SK-N-SH (cell line): Measurements from ENCODE around the gene PDZD8. TPM values are rescaled to one million over a fixed set of nuclear protein-coding genes. Genes with fewer than 3 reads are reported as not detected.

Source experiments
- CTCF ChIA-PET: fragments of 300-600, 350-600 bp; formaldehyde crosslinking; extraction: SDS; loops from one replicate; lab custom pipeline; 2021; lab: Yijun Ruan, JAX
- POLR2A ChIA-PET: fragments of 350-600 bp; sonication (Branson Sonifier 250); formaldehyde crosslinking; extraction: SDS; loops from one replicate; lab custom pipeline; 2020; ENCODE audit warnings: antibody characterized with exemption, inconsistent platforms; lab: Yijun Ruan, JAX
- DNase-seq: peaks from one replicate; pipeline ENCODE4 v3.0.0; 2012
- H2AFZ ChIP-seq: fragments of 200-600 bp; sonication (generic); 2 replicates; pipeline ENCODE4 v1.8.1; 2016; ENCODE audit warnings: antibody characterized with exemption, mild to moderate bottlenecking, low read depth
- H3F3A ChIP-seq: fragments of 200-600 bp; sonication (generic); replicated peaks from 2 replicates; pipeline ENCODE3; 2016; ENCODE audit warnings: antibody characterized with exemption, mild to moderate bottlenecking; ENCODE audit not compliant: insufficient read depth
- H3K27ac ChIP-seq, 2 experiments: fragments of 200-500 bp in 1 of 2; fragments of 200-600 bp in 1 of 2; sonication (Bioruptor generic) in 1 of 2; sonication (generic), shearing (Covaris generic) in 1 of 2; 2 replicates each; pipeline versions ENCODE4 v1.5.1 to v1.6.1; 2014 to 2016; ENCODE audit warnings: low read depth in 2 of 2, inconsistent platforms in 1 of 2, low read length in 1 of 2, mild to moderate bottlenecking in 1 of 2, mixed read lengths in 1 of 2
- H3K27me3 ChIP-seq: fragments of 200-600 bp; sonication (generic), shearing (Covaris generic); 2 replicates; pipeline ENCODE4 v1.6.1; 2016; ENCODE audit warnings: mixed run types; ENCODE audit not compliant: insufficient read depth
- H3K36me3 ChIP-seq, 2 experiments: fragments of 200-500 bp in 1 of 2; fragments of 200-600 bp in 1 of 2; sonication (Bioruptor generic) in 1 of 2; sonication (generic) in 1 of 2; replicated peaks in 1 of 2; 2 replicates each; pipeline versions ENCODE3 to v1.5.1; 2014 to 2016; ENCODE audit warnings: low read length in 1 of 2, mild to moderate bottlenecking in 1 of 2; ENCODE audit not compliant: insufficient read depth in 2 of 2, control insufficient read depth in 1 of 2
- H3K4me1 ChIP-seq, 2 experiments: fragments of 200-500 bp in 1 of 2; fragments of 200-600 bp in 1 of 2; sonication (Bioruptor generic) in 1 of 2; sonication (generic), shearing (Covaris generic) in 1 of 2; 2 replicates each; pipeline versions ENCODE4 v1.5.1 to v1.6.1; 2014 to 2016; ENCODE audit warnings: low read depth in 1 of 2, low read length in 1 of 2, mixed run types in 1 of 2; ENCODE audit not compliant: insufficient read depth in 2 of 2, control insufficient read depth in 1 of 2
- H3K4me2 ChIP-seq: fragments of 200-600 bp; sonication (generic), shearing (Covaris generic); 2 replicates; pipeline ENCODE4 v1.6.1; 2017; ENCODE audit warnings: mixed run types
- H3K4me3 ChIP-seq, 2 experiments: fragments of 200-500 bp in 1 of 2; fragments of 200-600 bp in 1 of 2; sonication (Bioruptor generic) in 1 of 2; sonication (generic), shearing (Covaris generic) in 1 of 2; 2 replicates each; pipeline versions ENCODE4 v1.5.1 to v1.8.1; 2014 to 2016; ENCODE audit warnings: low read depth in 2 of 2, inconsistent platforms in 1 of 2, low read length in 1 of 2, mild to moderate bottlenecking in 1 of 2, mixed read lengths in 1 of 2, moderate library complexity in 1 of 2
- H3K79me2 ChIP-seq: fragments of 200-600 bp; sonication (generic); 2 replicates; pipeline ENCODE4 v1.8.1; 2017; ENCODE audit warnings: mild to moderate bottlenecking; ENCODE audit not compliant: insufficient read depth
- H3K9ac ChIP-seq: fragments of 200-600 bp; sonication (generic); 2 replicates; pipeline ENCODE4 v1.6.1; 2017; ENCODE audit warnings: mixed run types
- H3K9me2 ChIP-seq: fragments of 200-600 bp; sonication (generic); 2 replicates; pipeline ENCODE4 v1.6.1; 2017; ENCODE audit warnings: mixed run types
- H3K9me3 ChIP-seq: fragments of 200-600 bp; sonication (generic); 2 replicates; pipeline ENCODE4 v1.6.1; 2017; ENCODE audit warnings: mixed run types, mild to moderate bottlenecking, moderate library complexity
- H4K20me1 ChIP-seq: fragments of 200-600 bp; sonication (generic); 2 replicates; pipeline ENCODE4 v1.6.1; 2017; ENCODE audit warnings: mild to moderate bottlenecking, mixed run types; ENCODE audit not compliant: insufficient read depth
- ELF1 ChIP-seq: IDR thresholded peaks from 2 replicates; pipeline ENCODE4 v1.4.0; 2012
- FOSL2 ChIP-seq: IDR thresholded peaks from 2 replicates; pipeline ENCODE4 v1.4.0; 2012; ENCODE audit warnings: low read depth, mild to moderate bottlenecking, moderate library complexity, borderline replicate concordance
- GATA2 ChIP-seq: sonication (generic); formaldehyde crosslinking; IDR thresholded peaks from 2 replicates; pipeline ENCODE4 v1.5.0; 2020; ENCODE audit warnings: mild to moderate bottlenecking, missing genetic modification reagents
- IRF3 ChIP-seq: fragments of 150-350 bp; IDR thresholded peaks from 2 replicates; pipeline ENCODE4 v1.6.1; 2016; ENCODE audit warnings: mild to moderate bottlenecking, low read depth, low read length
- JUND ChIP-seq: IDR thresholded peaks from 2 replicates; pipeline ENCODE4 v1.4.0; 2012
- MEF2A ChIP-seq: IDR thresholded peaks from 2 replicates; pipeline ENCODE4 v1.4.0; 2012; ENCODE audit warnings: low read depth, borderline replicate concordance
- POLR2AphosphoS5 ChIP-seq: IDR thresholded peaks from 2 replicates; pipeline ENCODE4 v1.6.1; 2012; ENCODE audit warnings: low read depth, low read length
- RAD21 ChIP-seq: IDR thresholded peaks from 2 replicates; pipeline ENCODE4 v1.6.1; 2012; ENCODE audit warnings: mild to moderate bottlenecking, low read length
- RFX5 ChIP-seq: IDR thresholded peaks from 2 replicates; pipeline ENCODE4 v1.6.1; 2012; ENCODE audit warnings: mild to moderate bottlenecking, improper control_type of control experiment, low read length
- RXRA ChIP-seq: IDR thresholded peaks from 2 replicates; pipeline ENCODE4 v1.4.0; 2012; ENCODE audit warnings: low read depth, mild to moderate bottlenecking, borderline replicate concordance
- SIN3A ChIP-seq: IDR thresholded peaks from 2 replicates; pipeline ENCODE4 v1.6.1; 2012; ENCODE audit warnings: low read depth, mild to moderate bottlenecking, low read length, moderate library complexity, borderline replicate concordance
- TAF1 ChIP-seq: IDR thresholded peaks from 2 replicates; pipeline ENCODE4 v1.6.1; 2012; ENCODE audit warnings: low read depth, mild to moderate bottlenecking, low read length, moderate library complexity, borderline replicate concordance
- TCF12 ChIP-seq: IDR thresholded peaks from 2 replicates; pipeline ENCODE4 v1.4.0; 2012
- TEAD4 ChIP-seq: IDR thresholded peaks from 2 replicates; pipeline ENCODE4 v1.4.0; 2012; ENCODE audit warnings: mild to moderate bottlenecking, borderline replicate concordance; ENCODE audit not compliant: insufficient read depth
- USF1 ChIP-seq: IDR thresholded peaks from 2 replicates; pipeline ENCODE4 v1.4.0; 2012; ENCODE audit warnings: low read depth, borderline replicate concordance
- USF2 ChIP-seq: fragments of 150-350 bp; IDR thresholded peaks from 2 replicates; pipeline ENCODE4 v1.6.1; 2017; ENCODE audit warnings: antibody characterized with exemption, low read length, low read depth, borderline replicate concordance
- YY1 ChIP-seq: IDR thresholded peaks from 2 replicates; pipeline ENCODE4 v1.4.0; 2012; ENCODE audit warnings: low read depth, mild to moderate bottlenecking
- WGBS: methylation state at CpG from one replicate; pipeline ENCODE4 v1.1.6; 2017; ENCODE audit warnings: low lambda C conversion rate; 5-methylcytosine and 5-hydroxymethylcytosine counted together
- polyA plus RNA-seq, 3 experiments: library from polyadenylated mRNA; depleted of rRNA; stranded (reverse); fragments of >200 nt; gene quantifications; 2 replicates each; pipeline ENCODE4 v1.2.3, GENCODE V29; 2012
- TF ChIP-seq, protein P1 (sequence below): fragments of 200-600 bp; sonication (generic); IDR thresholded peaks from 2 replicates; pipeline ENCODE4 v1.6.1; 2017; ENCODE audit warnings: antibody characterized with exemption, mild to moderate bottlenecking, moderate library complexity

The PDZD8 gene
- polyA plus RNA-seq, 1 of the 3 experiments (the other 2 are of a cell fraction), result 6.6 TPM

DNA sequence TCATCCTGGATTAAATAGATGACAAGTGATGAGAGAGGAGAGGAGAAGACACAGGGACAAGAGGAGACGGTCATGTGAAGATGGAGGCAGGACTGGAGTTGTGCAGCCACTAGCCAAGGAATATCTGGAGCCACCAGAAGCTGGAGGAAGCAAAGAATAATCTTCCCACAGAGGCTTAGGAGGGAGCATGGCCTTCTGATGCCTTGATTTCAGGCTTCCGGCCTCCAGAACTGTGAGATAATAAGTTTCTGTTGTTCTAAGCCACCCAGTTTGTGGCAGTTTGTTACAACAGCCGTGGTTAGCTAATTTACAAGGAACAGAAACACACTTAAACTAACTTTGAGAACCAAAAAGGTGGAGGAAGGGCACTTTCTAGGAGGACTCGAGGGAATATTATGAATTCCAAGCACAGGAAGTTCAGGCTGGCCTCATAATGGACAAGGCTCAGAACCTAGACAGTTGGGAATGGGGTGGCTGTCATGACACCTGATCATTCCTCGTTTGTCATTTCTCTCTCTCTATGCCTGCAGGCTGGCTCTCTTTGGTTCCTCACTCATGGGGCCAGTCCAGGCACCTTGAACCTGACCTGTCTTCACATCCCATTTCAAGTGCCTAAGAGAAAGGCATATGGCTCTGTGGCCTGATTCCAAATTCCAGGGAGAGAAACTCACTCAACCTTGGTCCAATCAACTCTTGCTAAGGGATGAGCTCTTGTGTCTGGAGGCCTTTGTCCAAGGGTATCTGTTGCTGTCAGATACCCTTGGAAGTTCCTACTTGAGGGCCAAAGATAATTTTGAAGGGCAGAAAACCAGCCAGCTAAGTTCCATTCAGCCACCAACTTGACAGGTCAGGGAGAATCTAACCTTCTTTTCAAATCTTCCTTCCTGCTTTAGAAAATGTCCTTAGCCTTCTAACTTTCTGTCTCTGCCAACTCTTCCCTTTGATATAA lies 33.5 kb upstream of the PDZD8 start:
- Histone ChIP-seq H4K20me1 (no peaks in the 10 kb centered on the region), H3F3A (no peaks in the 10 kb centered on the region), H3K4me2 (no peak overlapping the region), H3K9me3 (no peaks in the 10 kb centered on the region), H3K4me3 (no peak overlapping the region), H3K9me2 (no peaks in the 10 kb centered on the region), H3K79me2 (no peaks in the 10 kb centered on the region), H3K4me1 (peaks cover 0 to 8% of the 10 kb centered on the region in 2 experiments; a peak in 1 of 4 replicates), H3K27me3 (no peaks in the 10 kb centered on the region; the same call in 1 of the 2 replicates), H3K36me3 (no peaks in the 10 kb centered on the region), H3K27ac (no peak overlapping the region), H3K9ac (no peak overlapping the region), H2AFZ (no peak overlapping the region)
- no peak for DNase-seq
- CTCF ChIA-PET, result interaction anchor here (1.1 to 1.4 kb wide), 2 partner anchors 68 to 89 kb away, joined by 3 read pairs; no protein-coding TSS in a partner anchor
- WGBS, result 37% methylated on average over 5 of the region's 5 CpGs
- TF ChIP-seq JUND (no peak), FOSL2 (no peak), POLR2AphosphoS5 (no peak), TEAD4 (no peak), USF2 (no peak), ELF1 (no peak), MEF2A (no peak), TCF12 (no peak), GATA2 (CRISPR knock-in tag) (no peak), RXRA (no peak), TAF1 (no peak)
- TF ChIP-seq, protein P1, sequence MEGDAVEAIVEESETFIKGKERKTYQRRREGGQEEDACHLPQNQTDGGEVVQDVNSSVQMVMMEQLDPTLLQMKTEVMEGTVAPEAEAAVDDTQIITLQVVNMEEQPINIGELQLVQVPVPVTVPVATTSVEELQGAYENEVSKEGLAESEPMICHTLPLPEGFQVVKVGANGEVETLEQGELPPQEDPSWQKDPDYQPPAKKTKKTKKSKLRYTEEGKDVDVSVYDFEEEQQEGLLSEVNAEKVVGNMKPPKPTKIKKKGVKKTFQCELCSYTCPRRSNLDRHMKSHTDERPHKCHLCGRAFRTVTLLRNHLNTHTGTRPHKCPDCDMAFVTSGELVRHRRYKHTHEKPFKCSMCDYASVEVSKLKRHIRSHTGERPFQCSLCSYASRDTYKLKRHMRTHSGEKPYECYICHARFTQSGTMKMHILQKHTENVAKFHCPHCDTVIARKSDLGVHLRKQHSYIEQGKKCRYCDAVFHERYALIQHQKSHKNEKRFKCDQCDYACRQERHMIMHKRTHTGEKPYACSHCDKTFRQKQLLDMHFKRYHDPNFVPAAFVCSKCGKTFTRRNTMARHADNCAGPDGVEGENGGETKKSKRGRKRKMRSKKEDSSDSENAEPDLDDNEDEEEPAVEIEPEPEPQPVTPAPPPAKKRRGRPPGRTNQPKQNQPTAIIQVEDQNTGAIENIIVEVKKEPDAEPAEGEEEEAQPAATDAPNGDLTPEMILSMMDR, result no peak
- POLR2A ChIA-PET, result no interaction called here

DNA sequence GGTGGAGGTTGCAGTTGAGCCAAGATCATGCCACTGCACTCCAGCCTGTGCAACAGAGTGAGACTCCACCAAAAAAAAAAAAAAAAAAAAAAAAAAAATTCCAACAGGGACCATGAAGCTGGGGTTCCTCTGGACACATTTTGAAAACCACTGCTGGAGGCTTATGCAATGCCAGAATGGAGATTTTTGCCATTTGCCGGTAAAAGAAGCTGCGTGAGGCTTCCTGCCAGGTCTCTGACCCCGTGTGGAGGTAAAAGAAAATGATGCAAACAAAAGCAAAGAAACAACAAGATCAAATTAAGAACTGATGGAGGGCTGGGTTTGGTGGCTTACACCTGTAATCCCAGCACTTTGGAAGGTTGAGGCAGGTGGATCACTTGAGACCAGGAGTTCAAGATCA lies 30.5 kb upstream of the PDZD8 start:
- ChIA-PET POLR2A (no interaction called here), CTCF (no interaction called here)
- Histone ChIP-seq H4K20me1 (no peaks in the 10 kb centered on the region), H3K9me3 (no peaks in the 10 kb centered on the region), H3K27ac (no peak overlapping the region), H2AFZ (no peak overlapping the region), H3K27me3 (no peaks in the 10 kb centered on the region; the same call in 1 of the 2 replicates), H3K4me2 (no peak overlapping the region), H3K4me1 (peaks cover 0 to 3% of the 10 kb centered on the region in 2 experiments; a peak in 1 of 4 replicates), H3F3A (no peaks in the 10 kb centered on the region), H3K4me3 (no peak overlapping the region), H3K36me3 (no peaks in the 10 kb centered on the region), H3K9me2 (no peaks in the 10 kb centered on the region), H3K79me2 (no peaks in the 10 kb centered on the region), H3K9ac (no peak overlapping the region)
- DNase-seq, result no peak
- TF ChIP-seq RAD21, result no peak
- TF ChIP-seq RFX5, result no peak
- TF ChIP-seq FOSL2, result no peak
- no peak for TF ChIP-seq USF1
- TF ChIP-seq IRF3, result no peak
- TF ChIP-seq YY1, result no peak
- TF ChIP-seq SIN3A, result no peak
- no peak for TF ChIP-seq GATA2 (CRISPR knock-in tag)
- no peak for TF ChIP-seq ELF1
- 67% methylated on average over 3 of the region's 3 CpGs for WGBS
